HK-2 (cell line): ENCODE data around the gene MMP28.

ENCODE experiments used
- DNase-seq: peaks from one replicate; pipeline ENCODE4 v3.0.0-alpha.2; 2018; ENCODE audit not compliant: unreplicated experiment

MMP28 gene, protein sequence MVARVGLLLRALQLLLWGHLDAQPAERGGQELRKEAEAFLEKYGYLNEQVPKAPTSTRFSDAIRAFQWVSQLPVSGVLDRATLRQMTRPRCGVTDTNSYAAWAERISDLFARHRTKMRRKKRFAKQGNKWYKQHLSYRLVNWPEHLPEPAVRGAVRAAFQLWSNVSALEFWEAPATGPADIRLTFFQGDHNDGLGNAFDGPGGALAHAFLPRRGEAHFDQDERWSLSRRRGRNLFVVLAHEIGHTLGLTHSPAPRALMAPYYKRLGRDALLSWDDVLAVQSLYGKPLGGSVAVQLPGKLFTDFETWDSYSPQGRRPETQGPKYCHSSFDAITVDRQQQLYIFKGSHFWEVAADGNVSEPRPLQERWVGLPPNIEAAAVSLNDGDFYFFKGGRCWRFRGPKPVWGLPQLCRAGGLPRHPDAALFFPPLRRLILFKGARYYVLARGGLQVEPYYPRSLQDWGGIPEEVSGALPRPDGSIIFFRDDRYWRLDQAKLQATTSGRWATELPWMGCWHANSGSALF

DNA sequence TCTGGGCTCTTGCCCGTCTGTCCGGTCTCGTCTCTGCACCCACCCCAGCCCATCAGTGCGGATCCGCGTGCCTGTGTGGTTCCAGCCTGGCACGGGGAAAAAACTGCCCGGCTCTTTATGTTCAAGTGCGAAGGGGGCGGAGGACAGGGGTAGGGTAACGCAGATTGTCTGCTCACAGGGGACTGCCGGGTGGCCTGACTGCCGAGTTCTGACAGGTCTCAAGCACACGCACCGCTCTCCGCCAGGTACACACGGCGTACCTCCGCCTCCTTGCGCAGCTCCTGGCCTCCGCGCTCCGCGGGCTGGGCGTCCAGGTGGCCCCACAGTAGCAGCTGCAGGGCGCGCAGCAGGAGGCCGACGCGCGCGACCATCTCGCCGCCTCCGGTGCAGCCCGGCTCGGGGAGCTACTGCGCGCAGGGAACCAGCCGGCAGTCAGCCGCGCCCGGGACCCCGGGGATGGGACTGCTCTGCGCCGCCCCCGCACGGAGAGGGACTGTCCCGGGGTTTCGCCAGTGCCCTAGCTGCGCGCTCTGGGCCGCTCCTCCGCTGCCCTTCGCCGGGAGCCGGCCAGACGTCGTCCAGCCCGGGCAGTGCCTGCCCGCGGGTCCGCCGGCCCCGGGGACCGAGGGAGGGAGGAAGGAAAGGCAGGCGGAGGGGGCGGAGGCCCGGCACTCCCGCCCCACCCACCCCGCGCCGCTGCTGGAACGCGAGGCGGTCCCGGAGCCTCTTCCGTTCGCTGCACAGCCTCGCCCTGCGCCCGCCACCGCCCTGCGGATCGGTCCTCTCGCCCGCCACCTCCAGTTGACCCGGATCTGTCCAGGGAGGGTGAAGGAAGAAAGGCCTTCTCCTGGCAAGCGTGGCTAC is at the start of gene MMP28:
TSS of gene MMP28 (minus strand) at position 635 of the 864 bp plus-strand sequence. CDS start at position 371, 264 bp downstream.
- peak; percentile 41 for DNase-seq

DNA sequence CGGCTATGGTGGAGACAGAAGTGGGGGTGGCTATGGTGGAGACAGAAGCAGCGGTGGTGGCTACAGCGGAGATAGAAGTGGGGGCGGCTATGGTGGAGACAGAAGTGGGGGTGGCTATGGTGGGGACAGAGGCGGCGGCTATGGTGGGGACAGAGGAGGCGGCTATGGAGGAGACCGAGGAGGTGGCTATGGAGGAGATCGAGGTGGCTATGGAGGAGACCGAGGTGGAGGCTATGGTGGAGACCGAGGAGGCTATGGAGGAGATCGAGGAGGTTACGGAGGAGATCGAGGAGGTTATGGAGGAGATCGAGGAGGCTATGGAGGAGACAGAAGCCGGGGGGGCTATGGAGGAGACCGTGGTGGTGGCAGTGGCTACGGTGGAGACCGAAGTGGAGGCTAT is 49.1 kb upstream of the MMP28 start:
- no peak for DNase-seq

DNA sequence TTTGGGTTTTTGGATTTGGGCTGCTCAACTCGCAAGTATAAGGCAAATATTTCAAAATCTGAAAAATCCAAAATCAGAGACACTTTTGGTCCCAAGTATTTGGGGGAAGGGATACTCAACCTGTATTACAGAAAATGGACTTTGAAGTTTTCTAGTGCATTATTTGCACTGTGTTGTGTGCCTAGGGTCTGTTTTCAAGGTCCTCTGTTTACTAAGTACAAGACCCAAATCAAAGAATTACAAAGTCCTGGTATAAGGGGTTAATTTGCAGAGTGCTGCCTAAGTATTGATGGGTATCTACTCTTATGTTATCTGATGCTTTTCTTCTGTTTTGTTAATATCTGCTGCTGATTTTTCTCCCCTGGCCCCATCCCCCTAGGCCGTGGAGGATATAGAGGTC is 48.3 kb upstream of the MMP28 start:
- no peak for DNase-seq

DNA sequence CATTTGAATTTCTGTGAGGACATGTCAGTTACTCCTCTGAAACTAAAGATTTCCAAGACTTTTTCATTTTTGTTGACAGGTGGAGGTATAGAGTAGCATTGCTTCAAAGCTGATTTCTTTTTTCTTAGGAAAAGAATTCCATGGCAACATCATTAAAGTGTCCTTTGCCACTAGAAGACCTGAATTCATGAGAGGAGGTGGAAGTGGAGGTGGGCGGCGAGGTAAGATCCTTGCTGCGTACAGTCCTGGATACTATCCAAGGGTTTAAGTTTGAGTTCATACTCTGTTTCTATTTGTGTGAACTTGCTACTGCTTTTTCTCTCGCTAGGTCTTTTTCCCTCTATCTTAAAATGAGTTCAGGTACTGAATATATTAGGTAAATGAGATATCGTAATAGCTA is 46.8 kb upstream of the MMP28 start:
- no peak for DNase-seq

DNA sequence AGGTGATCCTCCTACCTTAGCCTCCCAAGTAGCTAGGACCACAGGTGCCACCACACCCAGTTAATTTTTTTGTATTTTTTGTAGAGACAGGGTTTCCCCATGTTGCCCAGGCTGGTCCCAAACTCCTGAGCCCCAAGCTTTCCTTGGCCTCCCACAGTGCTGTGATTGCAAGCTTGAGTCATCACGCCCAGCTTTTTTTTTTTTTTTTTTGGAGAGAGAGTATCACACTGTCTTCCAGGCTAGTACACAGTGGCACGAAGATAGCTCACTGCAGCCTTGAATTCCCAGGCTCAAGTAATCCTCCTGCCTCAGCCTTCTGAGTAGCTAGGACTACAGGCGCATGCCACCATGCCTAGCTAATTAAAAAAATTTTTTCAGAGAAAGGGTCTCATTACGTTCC is 46.1 kb upstream of the MMP28 start:
- DNase-seq, result no peak

DNA sequence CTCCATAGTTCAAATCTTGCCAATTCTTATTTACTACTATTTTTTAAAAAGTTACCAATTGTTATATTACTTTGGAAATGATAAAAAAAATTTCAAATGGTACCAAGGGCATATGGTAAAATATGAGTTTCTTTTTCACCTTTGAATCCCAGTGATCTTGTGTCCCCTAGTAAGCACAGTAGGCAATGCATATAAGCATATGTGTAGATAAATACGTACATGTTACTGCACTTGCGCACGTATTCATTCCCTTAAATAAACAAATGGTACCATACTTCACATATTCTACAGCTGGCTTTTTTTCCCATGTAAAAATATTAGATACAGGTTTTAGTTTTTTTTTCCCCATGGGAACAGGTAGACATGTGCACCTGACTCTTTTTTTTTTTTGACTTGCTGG is 45.7 kb upstream of the MMP28 start:
- no peak for DNase-seq

DNA sequence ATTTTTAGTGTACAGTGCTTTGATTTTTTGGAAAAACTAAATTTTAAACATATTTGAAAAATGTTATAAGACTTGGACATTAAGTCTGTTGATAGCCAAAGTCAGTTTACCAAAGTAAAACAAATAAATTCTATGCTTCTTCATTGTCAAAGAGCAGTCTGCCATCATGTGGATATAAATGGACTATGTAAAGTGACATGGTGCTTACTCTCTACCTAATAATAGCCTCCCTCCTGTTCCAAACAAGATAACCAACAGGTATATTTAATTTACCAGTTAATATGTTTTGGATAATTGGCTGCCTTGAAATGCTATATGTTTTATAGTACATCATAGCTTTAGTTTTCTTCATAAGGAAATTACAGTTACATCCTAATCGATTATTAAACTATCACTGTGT is 29.8 kb upstream of the MMP28 start:
- no peak for DNase-seq

DNA sequence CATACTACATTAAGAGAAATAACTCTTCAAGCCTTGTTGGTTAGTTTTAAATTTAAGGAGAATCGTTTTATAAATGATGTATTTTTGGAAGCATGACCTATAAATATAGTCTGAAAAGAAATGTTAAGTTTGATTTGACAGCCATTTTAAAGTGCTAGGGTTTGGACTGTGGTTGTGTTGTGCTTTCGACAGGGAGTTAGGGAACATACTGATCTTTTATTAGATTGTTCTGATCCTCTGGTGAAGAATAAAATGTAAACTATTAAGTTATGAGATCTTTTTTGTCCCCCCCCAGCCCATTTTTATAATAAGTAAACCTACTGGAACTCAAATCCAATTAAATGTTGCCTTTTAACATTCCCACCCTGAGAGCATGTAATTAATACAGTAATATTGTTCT is 25.9 kb upstream of the MMP28 start:
- no peak for DNase-seq

DNA sequence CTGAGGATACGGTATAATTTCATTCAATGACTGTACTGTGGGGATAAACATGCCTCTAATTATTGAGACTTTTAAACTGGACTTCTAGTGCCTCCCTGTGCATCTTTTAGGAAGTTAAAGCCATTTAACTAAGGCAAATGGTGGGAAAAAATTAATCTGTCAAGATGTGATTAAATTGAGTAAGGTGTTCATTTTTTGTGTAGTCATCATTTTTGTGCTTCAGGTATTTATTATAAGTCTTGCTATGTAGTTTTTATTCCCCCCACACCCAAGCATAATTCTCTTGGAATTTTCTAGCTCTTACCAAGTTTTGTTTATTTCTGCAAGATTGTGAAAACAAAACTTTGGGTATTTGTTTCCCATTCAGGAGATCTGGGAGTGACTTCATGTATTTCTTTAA is 24.0 kb upstream of the MMP28 start:
- no peak for DNase-seq

DNA sequence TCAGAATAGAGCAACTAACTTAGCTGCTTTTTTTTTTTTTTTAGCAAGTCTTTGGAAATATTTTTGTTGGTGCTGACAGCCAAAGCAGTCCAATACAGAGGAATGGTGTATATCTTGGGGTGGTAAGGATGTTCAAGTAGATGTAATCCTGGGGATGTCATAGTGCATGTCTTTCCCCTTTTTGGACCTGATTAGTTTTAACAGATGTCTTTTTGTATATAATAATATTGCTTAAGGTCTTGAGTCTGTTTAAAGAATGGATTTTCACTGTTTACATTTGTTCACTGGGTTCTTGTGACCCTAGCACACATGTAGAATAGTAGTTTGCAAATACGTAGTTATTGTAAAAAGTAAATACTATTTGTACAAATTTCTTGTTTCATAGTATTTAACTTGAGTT is 21.8 kb upstream of the MMP28 start:
- DNase-seq, result no peak

DNA sequence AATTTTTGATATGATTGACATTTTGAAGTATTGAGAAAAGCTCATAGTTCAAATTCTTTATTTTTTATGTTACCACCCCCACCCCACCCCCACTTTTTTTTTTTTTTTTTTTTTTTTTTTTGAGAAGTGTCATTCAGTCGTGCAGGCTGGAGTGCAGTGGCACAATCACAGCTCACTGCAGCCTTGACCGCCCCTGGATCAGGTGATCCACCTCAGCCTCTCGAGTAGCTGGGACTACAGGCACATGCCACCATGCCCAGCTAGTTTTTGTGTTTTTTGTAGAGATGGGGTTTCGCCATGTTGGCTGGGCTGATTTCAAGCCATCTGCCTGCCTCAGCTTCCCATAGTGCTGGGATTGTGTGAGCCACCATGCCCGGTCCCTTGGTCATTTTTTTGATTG is 21.3 kb upstream of the MMP28 start:
- DNase-seq, result no peak

DNA sequence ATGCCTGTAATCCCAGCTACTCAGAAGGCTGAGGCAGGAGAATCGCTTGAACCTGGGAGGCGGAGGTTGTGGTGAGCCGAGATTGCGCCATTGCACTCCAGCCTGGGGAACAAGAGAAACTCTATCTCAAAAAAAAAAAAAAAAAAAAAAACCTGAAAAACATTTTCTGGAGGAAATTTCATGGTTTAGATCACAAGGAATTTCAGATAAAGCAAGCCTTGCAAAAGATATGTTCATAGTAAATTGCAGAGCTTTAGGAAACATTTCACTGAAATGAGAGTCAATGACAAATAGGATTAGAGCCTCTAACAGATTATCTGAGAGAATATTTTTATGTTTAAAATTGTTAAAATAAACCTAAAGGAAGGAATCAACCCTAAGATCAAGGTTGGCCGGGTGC is 17.0 kb upstream of the MMP28 start:
- no peak for DNase-seq

DNA sequence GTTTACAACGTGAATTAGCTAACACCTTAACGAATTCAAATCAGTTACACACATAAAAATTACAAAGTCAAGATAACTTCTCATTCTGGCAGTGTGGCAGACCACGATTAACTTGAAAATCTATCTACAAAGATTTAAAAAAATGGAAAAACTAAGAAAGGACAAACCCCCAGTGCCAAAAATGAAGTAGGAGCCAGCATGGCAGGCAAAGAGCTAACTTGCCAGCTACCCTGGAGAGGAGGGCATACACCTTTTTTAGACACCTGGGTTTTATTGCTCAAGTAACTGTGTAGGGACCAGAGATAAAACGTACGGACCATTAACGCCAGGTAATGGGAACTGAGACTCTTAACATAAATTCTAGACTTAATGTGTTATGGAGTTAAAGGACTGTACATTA is 16.3 kb upstream of the MMP28 start:
- DNase-seq, result no peak

DNA sequence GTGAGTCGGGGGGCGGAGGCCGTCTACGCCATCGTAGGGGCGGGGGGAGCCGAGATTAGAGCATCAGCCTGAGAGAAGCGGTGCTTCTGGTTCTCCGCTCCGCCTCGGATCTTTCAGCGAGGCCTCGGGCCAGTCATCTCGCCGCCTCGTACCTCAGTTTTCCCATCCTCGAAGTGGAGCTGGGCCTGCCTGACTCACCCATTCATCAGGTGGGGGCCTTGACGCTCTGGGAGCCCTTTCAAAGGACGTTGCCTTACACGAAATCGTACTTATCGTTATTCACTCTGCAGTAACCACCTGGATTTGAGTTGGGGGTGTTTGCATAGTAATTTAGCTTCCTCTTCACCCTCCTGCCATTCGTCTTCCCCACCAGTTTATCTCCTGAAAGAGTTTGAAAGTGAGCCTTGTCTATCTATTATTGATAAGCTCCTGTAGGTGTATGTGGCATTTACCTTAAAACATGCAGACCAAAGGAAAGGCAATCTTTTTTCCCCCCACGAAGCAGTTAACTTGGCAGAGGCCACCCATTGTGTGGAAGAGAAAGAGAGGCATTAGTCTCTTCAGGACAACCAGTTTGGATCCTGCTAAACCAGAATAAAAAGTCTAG is 14.5 kb upstream of the MMP28 start:
- no peak for DNase-seq

DNA sequence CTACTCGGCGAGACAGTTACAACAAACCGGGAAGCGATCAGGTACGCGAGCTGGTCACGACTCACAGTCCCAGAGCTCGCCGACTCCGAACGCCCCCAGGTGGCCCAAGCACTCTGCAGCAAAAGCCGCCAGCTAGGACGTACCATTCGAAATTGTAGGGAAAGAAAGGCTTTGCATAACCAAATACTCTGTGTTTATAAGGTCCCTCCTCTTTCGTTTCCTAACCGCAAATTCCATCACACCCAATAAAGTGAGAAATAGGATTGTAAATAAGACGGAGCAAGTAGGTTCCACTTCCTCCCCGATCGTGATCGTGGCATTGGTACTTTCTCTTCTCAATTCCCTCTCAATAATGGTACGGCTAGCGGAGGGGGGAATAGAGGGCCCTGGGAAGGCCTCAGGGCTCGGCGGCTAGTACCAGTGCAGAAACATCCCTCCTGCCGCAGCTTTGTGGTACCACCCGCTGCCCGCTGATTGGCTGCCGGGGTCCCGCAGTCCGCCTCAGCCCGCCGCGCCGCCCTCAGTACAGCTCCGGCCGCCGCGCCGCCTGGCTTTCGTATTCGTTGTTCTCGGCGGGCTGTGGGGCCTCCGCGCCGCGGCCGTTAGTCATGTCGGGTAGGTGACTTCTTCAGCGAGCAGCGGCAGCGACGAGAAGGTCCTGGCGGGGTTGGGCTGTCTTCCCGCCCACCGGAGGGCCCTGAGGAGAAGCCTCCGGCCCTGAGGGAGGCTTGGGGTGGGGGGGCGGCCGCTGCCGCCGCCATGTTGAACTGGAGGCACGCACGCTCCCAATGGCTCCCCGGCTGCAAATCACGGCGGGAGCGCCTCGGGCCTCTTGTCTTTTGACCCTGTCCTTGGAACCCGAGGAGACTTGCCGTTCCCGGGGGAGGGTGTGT is 13.8 kb upstream of the MMP28 start, which contains the start of gene TAF15:
TSS of gene TAF15 (plus strand) at position 523 of the 893 bp plus-strand sequence. CDS start at position 609, 86 bp downstream.
- DNase-seq, result peak; percentile 96

DNA sequence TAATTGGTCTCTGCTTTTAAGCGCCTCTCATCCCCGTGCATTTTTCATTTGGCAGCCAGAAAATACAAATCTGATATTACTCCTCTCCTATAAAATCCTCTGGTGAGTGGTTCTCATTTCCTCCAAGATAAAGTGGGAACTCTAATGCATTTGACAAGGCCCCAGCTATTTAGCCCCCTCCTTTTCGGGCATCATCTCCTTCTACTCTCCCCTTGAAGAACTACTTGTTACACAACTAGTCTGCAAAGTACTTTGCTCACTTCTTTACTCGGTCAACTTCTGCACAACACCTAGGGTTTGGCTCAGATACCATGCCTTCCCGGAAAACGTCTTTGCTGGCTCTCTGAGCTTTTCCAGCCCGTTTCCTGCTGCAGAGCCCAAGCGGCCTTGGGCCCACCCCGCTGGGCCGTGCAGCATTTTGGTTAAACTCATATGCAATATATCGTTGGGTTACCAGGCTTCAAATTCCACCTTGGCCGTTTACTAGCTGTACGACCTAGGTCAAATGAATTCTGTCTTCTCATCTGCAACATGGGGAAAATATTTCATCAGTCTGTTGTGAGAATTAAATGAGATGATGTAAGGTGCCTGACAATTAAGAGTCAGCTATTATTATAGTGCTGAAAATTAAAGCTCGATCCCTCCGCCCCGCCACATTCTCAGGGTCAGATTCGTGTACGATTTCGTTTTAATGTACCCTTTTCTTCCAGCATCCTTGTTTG is 13.0 kb upstream of the MMP28 start:
- DNase-seq, result no peak

DNA sequence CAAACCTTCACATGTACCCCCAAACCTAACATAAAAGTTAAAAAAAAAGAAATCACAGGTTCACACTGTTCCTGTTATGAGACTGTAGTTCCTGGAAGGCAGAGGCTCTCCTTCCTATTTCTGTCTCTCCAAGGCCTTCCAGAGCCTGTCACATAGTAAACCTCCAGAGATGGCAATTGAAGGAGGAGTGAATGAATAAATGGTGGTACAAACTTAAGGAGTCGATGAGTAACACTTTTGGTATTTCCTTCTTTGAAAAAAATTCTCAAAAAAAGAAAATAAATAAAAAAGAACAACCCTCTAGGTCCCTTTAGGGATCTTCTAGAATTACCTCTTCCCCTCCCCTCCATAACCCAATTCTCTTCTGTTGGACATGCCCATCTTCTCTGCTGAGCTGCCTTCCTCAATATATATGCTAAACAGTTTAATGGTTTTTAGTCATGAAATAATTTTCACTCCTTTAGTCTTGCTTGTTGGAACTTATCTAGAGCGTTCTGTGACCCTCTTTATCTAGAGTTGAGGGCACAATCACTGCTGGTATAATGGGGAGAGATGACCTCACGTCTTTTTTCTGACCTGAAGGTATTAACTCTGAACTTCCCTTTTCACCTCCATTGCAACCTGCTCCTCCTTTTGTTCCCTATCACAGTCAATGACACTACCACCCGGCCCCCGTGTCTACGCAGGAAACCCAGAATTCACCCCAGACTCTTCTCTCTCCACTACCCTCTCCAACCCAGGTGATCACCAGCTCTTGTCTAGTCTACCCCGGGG is 12.1 kb upstream of the MMP28 start:
- no peak for DNase-seq

DNA sequence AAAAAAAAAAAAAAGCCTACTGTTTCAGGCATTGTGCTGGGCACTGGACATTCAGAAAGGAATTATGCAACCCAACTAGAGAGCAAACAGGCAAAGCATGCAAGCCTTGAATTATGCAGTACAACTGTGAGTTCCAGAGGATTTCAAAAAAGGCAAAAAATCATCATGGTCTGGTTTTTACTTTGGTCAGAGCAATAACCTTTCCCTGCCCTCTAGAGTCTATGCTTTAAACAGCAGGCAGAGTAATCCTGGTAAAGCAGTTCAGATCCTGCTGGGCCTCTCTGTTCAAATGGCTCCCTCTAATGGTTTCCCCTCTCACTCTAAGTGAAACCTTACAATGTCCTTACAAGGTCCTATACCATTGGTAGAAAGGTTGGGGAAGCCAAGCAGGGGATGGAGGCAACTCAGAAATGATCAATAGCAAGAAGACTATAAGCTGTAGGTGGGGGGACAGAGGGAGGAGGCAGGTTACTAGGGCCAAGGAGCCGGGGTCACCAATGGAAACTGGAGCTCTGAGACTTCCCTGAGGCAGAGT is 9.3 kb upstream of the MMP28 start:
- no peak for DNase-seq

DNA sequence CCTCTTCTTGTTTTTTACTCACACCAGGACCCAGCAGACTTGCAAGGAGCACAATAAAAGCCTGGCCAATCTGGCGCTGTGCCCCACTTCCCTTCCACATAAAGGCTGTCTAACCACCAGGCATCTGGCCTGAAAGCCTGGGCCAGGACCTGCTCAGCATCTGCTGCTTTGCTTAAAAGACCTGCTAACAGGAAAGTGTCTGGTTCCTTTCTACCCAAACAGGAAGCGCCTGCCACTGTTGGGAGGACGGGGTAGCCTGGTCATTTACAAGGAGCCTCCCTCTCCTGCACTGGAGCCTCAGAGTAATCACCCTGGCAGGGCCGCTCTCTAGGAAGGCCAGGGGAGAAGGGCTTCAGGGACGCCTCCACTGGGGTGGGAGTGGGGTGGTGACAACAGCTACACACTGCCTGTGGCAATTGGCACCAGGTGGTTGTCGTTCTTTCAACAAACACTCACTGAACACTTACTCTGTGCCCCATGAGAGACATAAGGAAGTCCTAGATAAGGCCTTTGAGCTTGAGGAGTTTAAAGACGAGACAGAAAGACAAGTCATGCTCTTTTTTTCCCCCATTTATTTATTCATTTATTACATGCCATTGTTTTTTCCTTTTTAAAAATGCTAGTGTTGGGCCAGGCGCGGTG is 6.3 kb upstream of the MMP28 start:
- DNase-seq, result no peak
